ENCODE results near the gene MAN1B1. TPM values are rescaled to one million over a fixed set of nuclear protein-coding genes. Genes with fewer than 3 reads are reported as not detected.

Gene MAN1B1
- total RNA-seq, 1 experiment from 2014 or later: 50.9 TPM

DNA sequence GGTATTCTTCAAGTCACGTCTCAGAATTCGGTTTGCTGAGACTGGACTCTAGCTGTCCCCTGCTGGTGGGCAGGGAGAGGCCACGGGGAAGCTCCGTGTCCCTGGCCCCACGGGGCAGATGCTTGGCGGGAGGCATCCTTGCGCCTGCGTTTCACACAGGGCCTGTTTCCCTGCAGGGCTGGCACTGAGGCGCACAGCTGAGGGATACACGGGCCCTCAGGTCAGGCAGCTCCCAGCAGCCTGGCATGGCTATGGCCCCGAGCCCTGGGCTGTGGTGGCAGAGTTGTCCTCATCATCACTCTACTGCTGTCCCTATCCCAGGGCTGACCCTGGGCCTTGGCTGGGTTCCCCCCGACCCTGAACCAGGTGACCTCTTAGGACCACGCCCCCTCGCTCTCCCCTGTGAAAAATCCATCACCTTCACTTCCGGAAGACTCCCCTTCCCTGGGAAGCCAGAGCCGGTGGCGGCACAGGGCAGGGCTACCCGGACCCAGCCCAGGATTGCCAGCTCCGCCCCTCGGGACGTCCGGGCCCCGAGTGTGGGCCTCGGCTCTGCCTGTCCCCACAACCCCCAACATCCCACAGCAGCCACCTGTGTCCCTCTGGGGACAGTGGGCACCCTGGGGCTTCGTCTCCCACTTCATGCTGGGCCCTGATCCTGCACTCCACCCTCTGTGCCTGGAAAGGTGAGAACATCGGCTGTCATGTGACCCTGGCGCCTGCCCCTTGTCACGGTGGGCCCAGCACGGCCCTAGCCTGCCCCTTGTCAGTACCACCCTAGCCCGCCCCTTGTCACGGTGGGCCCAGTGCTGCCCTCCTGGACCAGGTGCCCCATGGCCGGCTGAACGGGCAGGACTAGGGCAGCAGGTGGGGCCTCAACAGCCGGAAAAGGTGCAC lies 22.7 kb downstream of the MAN1B1 start:
- ATAC-seq (peak; percentile 13; the same call in 1 of the 2 replicates), DNase-seq (ENCODE audit: low read depth, low spot score) (no peak)
- Histone ChIP-seq H4K20me1 (ENCODE audit: insufficient read depth) (no peaks in the 10 kb centered on the region), H3K36me3 (ENCODE audit: control insufficient read depth in 1 of 2, insufficient read depth in 2 of 2, low read length in 2 of 2) (peaks cover 8 to 47% of the 10 kb centered on the region in 2 experiments; a peak in 3 of 4 replicates), H3K27me3 (ENCODE audit: insufficient read depth, low read length) (no peaks in the 10 kb centered on the region), H3K9ac (ENCODE audit: low read length) (no peak overlapping the region), H3K9me2 (ENCODE audit: insufficient read depth) (no peaks in the 10 kb centered on the region), H3K27ac (ENCODE audit: low read depth, low read length) (no peak overlapping the region; the same call in 1 of the 2 replicates), H2AFZ (ENCODE audit: low read depth, low read length, poor library complexity, severe bottlenecking) (no peak overlapping the region), H3K4me1 (ENCODE audit: control insufficient read depth in 1 of 2, insufficient read depth in 2 of 2, low read length in 2 of 2) (peaks cover 0 to 9% of the 10 kb centered on the region in 2 experiments; a peak in 1 of 4 replicates), H3K9me3 (ENCODE audit: control insufficient read depth in 1 of 2, insufficient read depth in 1 of 2, low read depth in 1 of 2, low read length in 2 of 2) (no peaks in the 10 kb centered on the region), H3K79me2 (ENCODE audit: insufficient read depth, low read length) (peaks cover 19% of the 10 kb centered on the region), H3K4me2 (ENCODE audit: low read length) (no peak overlapping the region), H3K4me3 (replicated peaks in 1 of 2; ENCODE audit: low read depth in 1 of 2, low read length in 2 of 2) (no peak overlapping the region)
- POLR2A ChIA-PET: no interaction called here
- BruUV-seq (replicated peaks): no TSS peak
- intact Hi-C loops (cut with micrococcal nuclease): no loop called here
- CTCF ChIA-PET: interaction anchor here (0.9 kb wide), 1 partner anchor 41 kb away, joined by 4 read pairs; no protein-coding TSS in a partner anchor
- RAD21 ChIA-PET (ENCODE audit: low non-redundant PET in 1 of 2, low total read pairs in 2 of 2, uncharacterized antibody in 2 of 2, unreplicated experiment in 2 of 2): no interaction called here
- no peak for TF ChIP-seq EZH2 (IDR thresholded peaks at IDR 0.05)
- no peak for TF ChIP-seq CEBPB (IDR thresholded peaks at IDR 0.05; ENCODE audit: low read depth)
- TF ChIP-seq, protein P1, sequence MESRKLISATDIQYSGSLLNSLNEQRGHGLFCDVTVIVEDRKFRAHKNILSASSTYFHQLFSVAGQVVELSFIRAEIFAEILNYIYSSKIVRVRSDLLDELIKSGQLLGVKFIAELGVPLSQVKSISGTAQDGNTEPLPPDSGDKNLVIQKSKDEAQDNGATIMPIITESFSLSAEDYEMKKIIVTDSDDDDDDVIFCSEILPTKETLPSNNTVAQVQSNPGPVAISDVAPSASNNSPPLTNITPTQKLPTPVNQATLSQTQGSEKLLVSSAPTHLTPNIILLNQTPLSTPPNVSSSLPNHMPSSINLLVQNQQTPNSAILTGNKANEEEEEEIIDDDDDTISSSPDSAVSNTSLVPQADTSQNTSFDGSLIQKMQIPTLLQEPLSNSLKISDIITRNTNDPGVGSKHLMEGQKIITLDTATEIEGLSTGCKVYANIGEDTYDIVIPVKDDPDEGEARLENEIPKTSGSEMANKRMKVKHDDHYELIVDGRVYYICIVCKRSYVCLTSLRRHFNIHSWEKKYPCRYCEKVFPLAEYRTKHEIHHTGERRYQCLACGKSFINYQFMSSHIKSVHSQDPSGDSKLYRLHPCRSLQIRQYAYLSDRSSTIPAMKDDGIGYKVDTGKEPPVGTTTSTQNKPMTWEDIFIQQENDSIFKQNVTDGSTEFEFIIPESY (IDR thresholded peaks at IDR 0.05; ENCODE audit: extremely low read depth, insufficient replicate concordance, low read length): no peak
- no peak for TF ChIP-seq RAD21 (IDR thresholded peaks at IDR 0.05; ENCODE audit: low read depth)
- TF ChIP-seq TCF7L2 (IDR thresholded peaks at IDR 0.05; ENCODE audit: borderline replicate concordance, extremely low read depth, insufficient read depth, insufficient read length): no peak
- no peak for TF ChIP-seq EZH2phosphoT487 (IDR thresholded peaks at IDR 0.05; ENCODE audit: borderline replicate concordance)
- TF ChIP-seq ZNF274 (IDR thresholded peaks at IDR 0.05; ENCODE audit: low read depth, low read length): no peak
- TF ChIP-seq, protein P2, sequence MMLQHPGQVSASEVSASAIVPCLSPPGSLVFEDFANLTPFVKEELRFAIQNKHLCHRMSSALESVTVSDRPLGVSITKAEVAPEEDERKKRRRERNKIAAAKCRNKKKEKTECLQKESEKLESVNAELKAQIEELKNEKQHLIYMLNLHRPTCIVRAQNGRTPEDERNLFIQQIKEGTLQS (IDR thresholded peaks at IDR 0.05): no peak
- TF ChIP-seq, protein P3, sequence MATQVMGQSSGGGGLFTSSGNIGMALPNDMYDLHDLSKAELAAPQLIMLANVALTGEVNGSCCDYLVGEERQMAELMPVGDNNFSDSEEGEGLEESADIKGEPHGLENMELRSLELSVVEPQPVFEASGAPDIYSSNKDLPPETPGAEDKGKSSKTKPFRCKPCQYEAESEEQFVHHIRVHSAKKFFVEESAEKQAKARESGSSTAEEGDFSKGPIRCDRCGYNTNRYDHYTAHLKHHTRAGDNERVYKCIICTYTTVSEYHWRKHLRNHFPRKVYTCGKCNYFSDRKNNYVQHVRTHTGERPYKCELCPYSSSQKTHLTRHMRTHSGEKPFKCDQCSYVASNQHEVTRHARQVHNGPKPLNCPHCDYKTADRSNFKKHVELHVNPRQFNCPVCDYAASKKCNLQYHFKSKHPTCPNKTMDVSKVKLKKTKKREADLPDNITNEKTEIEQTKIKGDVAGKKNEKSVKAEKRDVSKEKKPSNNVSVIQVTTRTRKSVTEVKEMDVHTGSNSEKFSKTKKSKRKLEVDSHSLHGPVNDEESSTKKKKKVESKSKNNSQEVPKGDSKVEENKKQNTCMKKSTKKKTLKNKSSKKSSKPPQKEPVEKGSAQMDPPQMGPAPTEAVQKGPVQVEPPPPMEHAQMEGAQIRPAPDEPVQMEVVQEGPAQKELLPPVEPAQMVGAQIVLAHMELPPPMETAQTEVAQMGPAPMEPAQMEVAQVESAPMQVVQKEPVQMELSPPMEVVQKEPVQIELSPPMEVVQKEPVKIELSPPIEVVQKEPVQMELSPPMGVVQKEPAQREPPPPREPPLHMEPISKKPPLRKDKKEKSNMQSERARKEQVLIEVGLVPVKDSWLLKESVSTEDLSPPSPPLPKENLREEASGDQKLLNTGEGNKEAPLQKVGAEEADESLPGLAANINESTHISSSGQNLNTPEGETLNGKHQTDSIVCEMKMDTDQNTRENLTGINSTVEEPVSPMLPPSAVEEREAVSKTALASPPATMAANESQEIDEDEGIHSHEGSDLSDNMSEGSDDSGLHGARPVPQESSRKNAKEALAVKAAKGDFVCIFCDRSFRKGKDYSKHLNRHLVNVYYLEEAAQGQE (IDR thresholded peaks at IDR 0.05; ENCODE audit: low read depth): no peak
- TF ChIP-seq SRF (IDR thresholded peaks at IDR 0.05; ENCODE audit: low read depth): no peak
- TF ChIP-seq POLR2AphosphoS5 (IDR thresholded peaks at IDR 0.05; ENCODE audit: low read depth, low read length): no peak
- TF ChIP-seq SIN3A (IDR thresholded peaks at IDR 0.05; ENCODE audit: low read depth): no peak
- no peak for TF ChIP-seq YY1 (IDR thresholded peaks at IDR 0.05; ENCODE audit: extremely low read depth, insufficient replicate concordance, low read depth, low read length)
- TF ChIP-seq, protein P4, sequence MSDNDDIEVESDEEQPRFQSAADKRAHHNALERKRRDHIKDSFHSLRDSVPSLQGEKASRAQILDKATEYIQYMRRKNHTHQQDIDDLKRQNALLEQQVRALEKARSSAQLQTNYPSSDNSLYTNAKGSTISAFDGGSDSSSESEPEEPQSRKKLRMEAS (IDR thresholded peaks at IDR 0.05): no peak
- TF ChIP-seq FOSL1 (IDR thresholded peaks at IDR 0.05; ENCODE audit: low read depth): no peak
- TF ChIP-seq CBX3 (IDR thresholded peaks at IDR 0.05; ENCODE audit: low read depth): no peak
- no peak for TF ChIP-seq ZFX (IDR thresholded peaks at IDR 0.05)
- TF ChIP-seq SP1 (IDR thresholded peaks at IDR 0.05; ENCODE audit: low read depth): no peak

Measured in HCT116 (cell line).